Endodermal cell (in vitro differentiated cells): ENCODE results near the gene SCPEP1. TPM values are rescaled to one million over a fixed set of nuclear protein-coding genes. Genes with fewer than 3 reads are reported as not detected.
"Not testable (repeated sequence)": the region's sequence is repeated elsewhere in the genome, so short reads cannot be mapped to it uniquely, and the experiment has no call there.

ENCODE experiments used
- DNase-seq: peaks from one replicate; pipeline ENCODE4 v3.0.0-alpha.2; 2017
- H3K27ac ChIP-seq: 2 replicates; pipeline ENCODE4 v1.5.1; 2013; ENCODE audit warnings: mild to moderate bottlenecking, low read depth, low read length, moderate library complexity
- H3K27me3 ChIP-seq: 2 replicates; pipeline ENCODE4 v1.6.1; 2013; ENCODE audit warnings: mild to moderate bottlenecking, low read length, moderate library complexity; ENCODE audit not compliant: insufficient read depth, control insufficient read depth, poor library complexity, severe bottlenecking
- H3K36me3 ChIP-seq: 2 replicates; pipeline ENCODE4 v1.7.0; 2013; ENCODE audit warnings: mild to moderate bottlenecking, low read length, moderate library complexity; ENCODE audit not compliant: control insufficient read depth, insufficient read depth
- H3K4me1 ChIP-seq: one replicate; pipeline ENCODE4 v1.7.0; 2013; ENCODE audit warnings: low read length; ENCODE audit not compliant: control insufficient read depth, insufficient read depth
- H3K4me3 ChIP-seq: 2 replicates; pipeline ENCODE4 v1.5.1; 2013; ENCODE audit warnings: mild to moderate bottlenecking, low read length, moderate library complexity
- H3K9ac ChIP-seq: 2 replicates; pipeline ENCODE4 v1.6.1; 2013; ENCODE audit warnings: mild to moderate bottlenecking, low read length, moderate library complexity; ENCODE audit not compliant: poor library complexity, severe bottlenecking; ENCODE audit errors: extremely low read depth
- H3K9me3 ChIP-seq: 2 replicates; pipeline ENCODE4 v1.6.1; 2013; ENCODE audit warnings: mild to moderate bottlenecking, low read length, moderate library complexity; ENCODE audit not compliant: control insufficient read depth
- H3K27ac Mint-ChIP-seq: 2 replicates; pipeline ENCODE4 v1.8.0; 2020; ENCODE audit warnings: mixed read lengths
- H3K27me3 Mint-ChIP-seq: 2 replicates; pipeline ENCODE4 v1.8.0; 2021; ENCODE audit warnings: mild to moderate bottlenecking, mixed read lengths; ENCODE audit not compliant: insufficient read depth
- H3K36me3 Mint-ChIP-seq: 2 replicates; pipeline ENCODE4 v1.8.0; 2020; ENCODE audit warnings: low read depth, mixed read lengths
- H3K4me1 Mint-ChIP-seq: 2 replicates; pipeline ENCODE4 v1.8.0; 2020; ENCODE audit warnings: mixed read lengths
- H3K4me3 Mint-ChIP-seq: 2 replicates; pipeline ENCODE4 v1.8.0; 2020; ENCODE audit warnings: mild to moderate bottlenecking, moderate library complexity, mixed read lengths
- H3K9me3 Mint-ChIP-seq: 2 replicates; pipeline ENCODE4 v1.8.0; 2020; ENCODE audit warnings: mild to moderate bottlenecking, mixed read lengths
- WGBS, 2 experiments: methylation state at CpG; one replicate each; pipeline versions ENCODE4 v1.1.5 to v1.1.7; 2013; ENCODE audit warnings: missing lambda C conversion rate in 2 of 2, mixed read lengths in 1 of 2; ENCODE audit not compliant: insufficient coverage in 1 of 2, insufficient read length in 1 of 2; 5-methylcytosine and 5-hydroxymethylcytosine counted together
- total RNA-seq, 2 donors: library from RNA; stranded (reverse); fragmentation: NEBNext Ultra II Directional in 1 of 2; extraction: Animal tissue kit (Norgen Biotek cat#: 25700) in 1 of 2; gene quantifications; 2 replicates in 1 of 2; 3 replicates in 1 of 2; pipeline ENCODE4 v1.2.1, GENCODE V29; 2021
- TF ChIP-seq, protein P1 (sequence below): fragments of 200-600 bp; sonication (generic); conservative IDR thresholded peaks from 2 replicates; pipeline ENCODE4 v1.5.0; 2021; ENCODE audit warnings: antibody characterized with exemption, mild to moderate bottlenecking

The SCPEP1 gene
- total RNA-seq, 2 donors from 2014 or later, result 28.5 to 30.8 TPM

DNA sequence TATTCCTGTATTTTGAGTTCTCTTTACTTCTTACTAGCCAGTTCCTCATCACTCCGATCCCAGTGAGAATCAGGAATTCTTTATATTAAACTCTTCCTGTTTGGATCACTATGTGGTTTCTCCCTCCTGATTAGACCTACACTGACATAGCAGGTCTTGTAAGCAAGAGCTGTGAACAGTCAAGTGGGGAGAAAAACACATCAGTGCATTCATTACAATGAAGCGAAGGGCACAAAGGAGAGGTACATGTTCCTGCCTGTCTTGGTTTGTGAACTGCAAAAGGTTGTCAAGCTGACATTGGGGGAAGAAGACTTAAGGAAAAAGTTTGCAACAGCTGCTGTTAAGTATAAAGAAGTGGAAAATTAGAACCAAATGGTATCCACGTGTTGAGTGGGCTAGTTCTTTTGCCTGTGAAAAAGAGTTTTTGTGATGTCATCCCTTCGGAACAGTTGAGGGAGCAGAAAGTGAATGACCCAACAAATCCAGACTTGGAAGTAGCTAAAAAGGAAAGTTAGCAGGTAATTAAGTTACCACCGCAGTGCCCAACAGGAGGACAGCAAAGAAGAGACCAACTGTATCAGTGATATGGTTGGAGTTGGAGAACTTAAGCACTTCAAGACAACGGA lies 41.1 kb upstream of the SCPEP1 start:
- Mint-ChIP-seq H3K9me3 (peaks cover 20% of the 10 kb centered on the region), H3K4me1 (no peaks in the 10 kb centered on the region), H3K27me3 (no peaks in the 10 kb centered on the region), H3K36me3 (peaks cover 79% of the 10 kb centered on the region), H3K4me3 (no peak overlapping the region), H3K27ac (no peak overlapping the region)
- peaks cover 59% of the 10 kb centered on the region for H3K36me3 ChIP-seq
- DNase-seq, result no peak
- no peaks in the 10 kb centered on the region for H3K4me1 ChIP-seq
- no peak overlapping the region for H3K9ac ChIP-seq
- TF ChIP-seq, protein P1, sequence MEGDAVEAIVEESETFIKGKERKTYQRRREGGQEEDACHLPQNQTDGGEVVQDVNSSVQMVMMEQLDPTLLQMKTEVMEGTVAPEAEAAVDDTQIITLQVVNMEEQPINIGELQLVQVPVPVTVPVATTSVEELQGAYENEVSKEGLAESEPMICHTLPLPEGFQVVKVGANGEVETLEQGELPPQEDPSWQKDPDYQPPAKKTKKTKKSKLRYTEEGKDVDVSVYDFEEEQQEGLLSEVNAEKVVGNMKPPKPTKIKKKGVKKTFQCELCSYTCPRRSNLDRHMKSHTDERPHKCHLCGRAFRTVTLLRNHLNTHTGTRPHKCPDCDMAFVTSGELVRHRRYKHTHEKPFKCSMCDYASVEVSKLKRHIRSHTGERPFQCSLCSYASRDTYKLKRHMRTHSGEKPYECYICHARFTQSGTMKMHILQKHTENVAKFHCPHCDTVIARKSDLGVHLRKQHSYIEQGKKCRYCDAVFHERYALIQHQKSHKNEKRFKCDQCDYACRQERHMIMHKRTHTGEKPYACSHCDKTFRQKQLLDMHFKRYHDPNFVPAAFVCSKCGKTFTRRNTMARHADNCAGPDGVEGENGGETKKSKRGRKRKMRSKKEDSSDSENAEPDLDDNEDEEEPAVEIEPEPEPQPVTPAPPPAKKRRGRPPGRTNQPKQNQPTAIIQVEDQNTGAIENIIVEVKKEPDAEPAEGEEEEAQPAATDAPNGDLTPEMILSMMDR, result no peak
- H3K27ac ChIP-seq, result no peak overlapping the region
- no peaks in the 10 kb centered on the region for H3K27me3 ChIP-seq
- 93 to 98% methylated on average over 6 of the region's 6 CpGs for WGBS, 2 experiments
- no peak overlapping the region for H3K4me3 ChIP-seq
- H3K9me3 ChIP-seq, result peaks cover 20% of the 10 kb centered on the region

DNA sequence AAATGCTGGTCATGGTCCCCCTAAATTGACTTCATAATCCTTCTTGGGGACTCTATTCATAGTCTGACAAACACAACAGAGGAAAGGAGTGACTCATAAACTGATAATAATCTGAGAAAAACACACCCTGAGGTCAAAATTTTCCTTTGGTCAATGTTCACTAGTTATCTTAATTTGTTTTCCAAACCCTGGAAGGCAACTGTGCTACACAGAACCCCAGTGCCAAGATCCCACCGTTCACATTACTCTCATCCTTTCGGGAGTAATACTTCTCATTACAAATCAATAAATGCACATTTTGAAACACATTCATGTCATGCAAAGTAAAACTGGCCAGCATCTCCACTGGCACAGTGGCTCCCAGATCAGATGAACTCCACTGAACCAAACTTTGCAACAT lies 40.2 kb upstream of the SCPEP1 start:
- H3K9me3 Mint-ChIP-seq, result peaks cover 11% of the 10 kb centered on the region
- TF ChIP-seq, protein P1, result no peak
- H3K9ac ChIP-seq, result no peak overlapping the region

DNA sequence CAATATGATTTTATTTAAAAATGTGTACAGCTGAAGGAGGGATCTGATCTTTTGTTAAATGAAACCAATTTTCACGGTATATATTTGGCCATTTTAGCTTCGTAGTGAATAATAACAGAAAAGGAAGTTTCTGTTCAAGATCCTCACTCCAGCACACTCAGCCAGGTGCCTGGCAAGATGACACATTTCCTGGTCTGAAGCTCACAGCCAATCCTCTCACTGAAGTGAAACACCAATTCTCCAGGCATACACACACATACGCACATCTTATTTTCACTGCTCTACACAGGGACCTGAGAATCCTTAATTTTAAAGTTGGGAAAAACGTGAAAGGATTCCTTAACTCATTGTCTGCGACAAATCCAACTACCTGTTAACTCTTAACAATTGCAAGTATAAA lies 39.7 kb upstream of the SCPEP1 start:
- H3K4me1 ChIP-seq, H3K4me1 Mint-ChIP-seq, H3K4me3 ChIP-seq, H3K4me3 Mint-ChIP-seq, H3K27ac ChIP-seq, H3K9me3 Mint-ChIP-seq, H3K27me3 ChIP-seq, DNase-seq, H3K27ac Mint-ChIP-seq, H3K9me3 ChIP-seq, H3K27me3 Mint-ChIP-seq, H3K9ac ChIP-seq: not testable (repeated sequence)
- H3K36me3 Mint-ChIP-seq, result peaks cover 80% of the 10 kb centered on the region
- peaks cover 66% of the 10 kb centered on the region for H3K36me3 ChIP-seq
- 97 to 100% methylated on average over 2 to 5 of the region's 5 CpGs for WGBS, 2 experiments

More for the DNA sequence above, 40.2 kb upstream of the SCPEP1 start:
- H3K27ac ChIP-seq, result no peak overlapping the region
- Mint-ChIP-seq H3K4me1 (no peaks in the 10 kb centered on the region), H3K4me3 (no peak overlapping the region), H3K27ac (no peak overlapping the region), H3K27me3 (no peaks in the 10 kb centered on the region), H3K36me3 (peaks cover 81% of the 10 kb centered on the region)
- H3K9me3 ChIP-seq, result peaks cover 12% of the 10 kb centered on the region
- no peaks in the 10 kb centered on the region for H3K27me3 ChIP-seq
- H3K36me3 ChIP-seq, result peaks cover 63% of the 10 kb centered on the region
- WGBS, 2 experiments, result 88 to 100% methylated on average over 1 to 2 of the region's 2 CpGs
- H3K4me3 ChIP-seq, result no peak overlapping the region
- H3K4me1 ChIP-seq, result no peaks in the 10 kb centered on the region
- DNase-seq, result no peak
